NCI-H1105 (cell line): ENCODE data around the gene ARHGEF33.

Experiments used
- DNase-seq: peaks from one replicate; lab custom pipeline; 2025; lab: John Stamatoyannopoulos, UW

The ARHGEF33 gene

GRCh38 chr2:39018638-39019037 is 129.0 kb downstream of the ARHGEF33 start:
- no peak for DNase-seq

- no peak for DNase-seq
These were observed 130.7 kb downstream of the ARHGEF33 start for GRCh38 chr2:39020383-39020782.

DNA sequence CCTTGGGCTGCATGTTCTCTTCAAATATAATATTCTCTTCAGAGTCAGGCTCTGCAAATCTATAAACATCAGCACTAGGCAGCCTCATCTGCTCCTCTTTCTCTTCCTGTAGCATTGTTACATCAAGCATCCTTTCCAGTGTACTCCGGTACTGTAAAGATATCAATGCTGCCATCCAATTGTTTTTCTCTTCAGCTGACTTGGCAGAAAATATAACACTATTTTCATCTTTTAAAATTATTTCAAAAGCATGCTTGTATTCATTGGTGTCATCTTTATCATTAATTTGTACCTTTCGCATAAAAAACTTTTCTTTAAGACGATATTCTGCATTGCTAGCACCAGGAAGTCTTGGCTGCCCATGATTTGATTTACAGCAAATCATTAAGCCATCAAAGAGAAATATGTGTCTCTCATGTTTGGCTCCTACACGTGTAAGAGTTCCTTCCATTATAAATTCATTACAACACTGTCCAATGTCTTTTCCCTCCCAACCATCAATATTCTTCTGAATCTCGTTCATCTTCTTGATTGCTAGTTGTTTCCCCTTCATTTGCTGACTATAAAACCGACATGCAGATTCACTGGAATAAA is 133.1 kb downstream of the ARHGEF33 start:
- DNase-seq: no peak

DNA sequence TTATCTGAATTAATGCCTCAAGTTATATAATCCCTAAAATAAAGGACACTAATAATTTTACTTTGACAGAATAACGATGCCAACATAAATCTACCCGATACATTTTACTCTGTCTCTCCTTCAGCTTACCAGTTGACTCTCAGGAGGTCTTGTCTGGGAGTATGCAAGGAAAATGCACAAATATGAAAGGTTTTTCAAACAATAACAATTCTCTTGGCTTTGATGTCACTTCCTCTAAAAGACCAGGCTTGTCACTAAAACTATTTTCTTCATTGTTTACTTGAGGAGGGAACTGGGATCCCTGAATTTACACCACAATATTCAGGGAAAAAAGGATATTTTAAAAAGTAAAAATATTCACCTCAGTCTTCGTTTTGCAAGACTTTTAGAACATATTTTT is 134.0 kb downstream of the ARHGEF33 start:
- no peak for DNase-seq

DNA sequence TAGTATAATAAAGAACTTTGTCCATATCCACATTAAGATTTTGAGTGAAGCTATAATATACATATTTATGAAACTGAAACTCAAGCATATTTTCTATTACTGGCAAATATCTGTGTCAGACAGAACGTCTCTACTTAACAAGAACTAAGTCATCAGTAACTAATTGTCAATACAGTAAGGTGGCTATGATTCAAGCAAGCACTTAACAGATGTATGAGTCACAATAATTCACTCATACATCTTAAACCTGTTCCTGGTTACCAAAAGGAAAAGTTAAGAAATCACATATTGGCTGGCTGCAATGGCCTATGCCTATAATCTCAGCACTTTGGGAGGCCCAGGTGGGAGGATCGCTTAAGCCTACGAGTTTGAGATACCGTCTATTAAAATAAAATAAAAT is 135.2 kb downstream of the ARHGEF33 start:
- DNase-seq: no peak
